IPS DF 19.7 (cell line): ENCODE results near the gene IQCN.
A peak's percentile ranks its signal among the peaks of the same experiment; 100 is the strongest.

Experiments
- DNase-seq: peaks from one replicate; pipeline ENCODE4 v3.0.0-alpha.2; 2013; ENCODE audit warnings: low read depth, low spot score

The IQCN gene

GRCh38 chr19:18274219-18274780 lies at the start of gene IQCN:
Gene IQCN, minus strand, starts transcription at chr19:18274452. Its CDS starts 4,974 bp downstream, at chr19:18269478.
- no peak for DNase-seq

- peak; percentile 92 for DNase-seq
These were observed 48.7 kb upstream of the IQCN start, which contains the start of gene LSM4 for GRCh38 chr19:18322759-18323460. Gene LSM4, minus strand, starts transcription at chr19:18323076. Its CDS starts 56 bp downstream, at chr19:18323020.

GRCh38 chr19:18322318-18322758 lies 48.1 kb upstream of the IQCN start:
- no peak for DNase-seq

GRCh38 chr19:18321734-18322102 lies 47.5 kb upstream of the IQCN start:
- DNase-seq = no peak

GRCh38 chr19:18320865-18321733 lies 46.8 kb upstream of the IQCN start:
- no peak for DNase-seq

- DNase-seq = no peak
These were observed 45.4 kb upstream of the IQCN start for GRCh38 chr19:18319591-18320135.

- DNase-seq = no peak
These were observed 43.9 kb upstream of the IQCN start for GRCh38 chr19:18317961-18318800.

GRCh38 chr19:18313398-18313797 lies 39.1 kb upstream of the IQCN start:
- DNase-seq = no peak

GRCh38 chr19:18312092-18312534 lies 37.9 kb upstream of the IQCN start:
- DNase-seq = no peak

GRCh38 chr19:18311502-18312091 lies 37.3 kb upstream of the IQCN start:
- DNase-seq = no peak

- DNase-seq = no peak
These were observed 36.7 kb upstream of the IQCN start for GRCh38 chr19:18310966-18311365.

- DNase-seq = no peak
These were observed 36.1 kb upstream of the IQCN start for GRCh38 chr19:18310118-18310909.

GRCh38 chr19:18309525-18310064 lies 35.3 kb upstream of the IQCN start:
- no peak for DNase-seq

- DNase-seq = no peak
These were observed 34.7 kb upstream of the IQCN start for GRCh38 chr19:18308948-18309325.

GRCh38 chr19:18308051-18308947 lies 34.0 kb upstream of the IQCN start:
- DNase-seq = no peak

- DNase-seq = no peak
These were observed 33.0 kb upstream of the IQCN start for GRCh38 chr19:18307271-18307681.

GRCh38 chr19:18306888-18307260 lies 32.6 kb upstream of the IQCN start:
- no peak for DNase-seq

- DNase-seq = no peak
These were observed 32.1 kb upstream of the IQCN start for GRCh38 chr19:18306209-18306887.
